K562 (cell line): Measurements from ENCODE around the gene NFKBIB. TPM values are rescaled to one million over a fixed set of nuclear protein-coding genes. Genes with fewer than 3 reads are reported as not detected.

Experiments
- ATAC-seq: fragments of 200-7000 bp; cut with Tn5 transposase; 3 replicates; pipeline ENCODE4 v1.9.1; 2020; ENCODE audit warnings: moderate library complexity
- BruUV-seq: library from RNA; stranded (reverse); fragments of 400-500 nt; replicated peaks from 2 replicates; lab custom pipeline; 2021; lab: Mats Ljungman, UMichigan
- CTCF ChIA-PET: fragments of 300-600 bp; formaldehyde crosslinking; extraction: SDS; loops from one replicate; lab custom pipeline; 2021; ENCODE audit warnings: low intra/inter-chr PET ratio; lab: Yijun Ruan, JAX
- POLR2A ChIA-PET: fragments of 300-600, 350-650 bp; sonication (Branson Sonifier 250); formaldehyde crosslinking; extraction: SDS; loops from one replicate; lab custom pipeline; 2021; ENCODE audit warnings: antibody characterized with exemption, inconsistent platforms; lab: Yijun Ruan, JAX
- DNase-seq, 4 experiments: peaks; one replicate each; pipeline versions ENCODE4 v3.0.0 to v3.0.0-alpha.2; 2011 to 2018; ENCODE audit warnings: low spot score in 3 of 4, mixed read lengths in 3 of 4; ENCODE audit errors: extremely low read depth in 1 of 4
- FAIRE-seq: peaks from 2 replicates; lab custom pipeline; 2011; peaks lifted over from hg19 to GRCh38; lab: Jason Lieb, UNC
- H2AFZ ChIP-seq: 2 replicates; pipeline ENCODE4 v1.6.0; 2011; ENCODE audit warnings: low read depth, low read length, control low read depth, inconsistent platforms
- H3K27ac ChIP-seq: fragments of 200-600 bp; 3 replicates; pipeline ENCODE4 v1.8.0; 2011; ENCODE audit warnings: low read depth, mild to moderate bottlenecking, control low read depth, inconsistent platforms, low read length, moderate library complexity, mixed read lengths; ENCODE audit errors: extremely low read depth
- H3K27me3 ChIP-seq, 2 experiments: fragments of 300-600 bp in 1 of 2; 2 replicates in 1 of 2; 3 replicates in 1 of 2; pipeline versions ENCODE4 v1.6.0 to v1.8.0; 2011; ENCODE audit warnings: inconsistent platforms in 2 of 2, low read length in 2 of 2, mild to moderate bottlenecking in 1 of 2, mixed read lengths in 1 of 2, moderate library complexity in 1 of 2; ENCODE audit not compliant: control insufficient read depth in 2 of 2, insufficient read depth in 2 of 2
- H3K36me3 ChIP-seq: fragments of 300-600 bp; 3 replicates; pipeline ENCODE4 v1.8.0; 2011; ENCODE audit warnings: mild to moderate bottlenecking, low read length, inconsistent platforms; ENCODE audit not compliant: control insufficient read depth, insufficient read depth
- H3K4me1 ChIP-seq, 2 experiments: fragments of 200-600 bp in 1 of 2; replicated peaks in 1 of 2; 2 replicates in 1 of 2; 3 replicates in 1 of 2; pipeline versions ENCODE4 v1.5.1 to v1.8.0; 2011; ENCODE audit warnings: inconsistent platforms in 2 of 2, low read length in 2 of 2, mild to moderate bottlenecking in 1 of 2, mixed read lengths in 1 of 2, moderate library complexity in 1 of 2; ENCODE audit not compliant: control insufficient read depth in 2 of 2, insufficient read depth in 2 of 2
- H3K4me2 ChIP-seq: 2 replicates; pipeline ENCODE4 v1.6.1; 2011; ENCODE audit warnings: low read length, control low read depth, inconsistent platforms, mixed read lengths; ENCODE audit not compliant: insufficient read depth
- H3K4me3 ChIP-seq: fragments of 200-600 bp; sonication (generic), shearing (Covaris generic); 2 replicates; pipeline ENCODE4 v1.5.1; 2016; ENCODE audit warnings: control low read depth, inconsistent platforms
- H3K79me2 ChIP-seq: fragments of 200-600 bp; 3 replicates; pipeline ENCODE4 v1.8.0; 2011; ENCODE audit warnings: low read length, inconsistent platforms; ENCODE audit not compliant: control insufficient read depth, insufficient read depth
- H3K9ac ChIP-seq, 2 experiments: 2 replicates each; pipeline versions ENCODE4 v1.6.0 to v1.6.1; 2011; ENCODE audit warnings: low read depth in 2 of 2, low read length in 2 of 2, control low read depth in 1 of 2, inconsistent platforms in 1 of 2, mild to moderate bottlenecking in 1 of 2, mixed read lengths in 1 of 2; ENCODE audit not compliant: insufficient read depth in 1 of 2
- H3K9me1 ChIP-seq: one replicate; pipeline ENCODE4 v1.6.0; 2011; ENCODE audit warnings: inconsistent platforms, mild to moderate bottlenecking, low read length, moderate library complexity; ENCODE audit not compliant: control insufficient read depth, insufficient read depth
- H3K9me3 ChIP-seq: replicated peaks from 2 replicates; pipeline ENCODE4 v1.5.1; 2011; ENCODE audit warnings: low read depth, low read length, inconsistent platforms; ENCODE audit not compliant: control insufficient read depth, insufficient read depth
- H4K20me1 ChIP-seq: replicated peaks from 2 replicates; pipeline ENCODE4 v1.6.1; 2011; ENCODE audit warnings: low read length, inconsistent platforms, mixed read lengths; ENCODE audit not compliant: control insufficient read depth, insufficient read depth
- BCL6 ChIP-seq: fragments of 250-450 bp; sonication (Bioruptor Pico); IDR thresholded peaks from 2 replicates; pipeline ENCODE4 v1.4.0; 2020
- C11orf30 ChIP-seq: fragments of 450-650 bp; IDR thresholded peaks from 2 replicates; pipeline ENCODE4 v1.6.1; 2016; ENCODE audit warnings: low read depth, mild to moderate bottlenecking
- CEBPZ ChIP-seq: fragments of 150-350 bp; IDR thresholded peaks from 2 replicates; pipeline ENCODE4 v1.6.1; 2014; ENCODE audit warnings: low read depth, mild to moderate bottlenecking, low read length, borderline replicate concordance
- EP400 ChIP-seq: fragments of 450-650 bp; IDR thresholded peaks from 2 replicates; pipeline ENCODE4 v1.6.1; 2017; ENCODE audit warnings: antibody characterized with exemption, mild to moderate bottlenecking, moderate library complexity
- POLR2AphosphoS5 ChIP-seq: IDR thresholded peaks from 2 replicates; pipeline ENCODE4 v1.6.1; 2011; ENCODE audit warnings: mild to moderate bottlenecking, low read depth, low read length, moderate library complexity; ENCODE audit not compliant: control insufficient read depth, insufficient read depth
- SMARCA4 ChIP-seq: fragments of 450-650 bp; IDR thresholded peaks from 2 replicates; pipeline ENCODE4 v1.6.1; 2016
- ZFP30 ChIP-seq: fragments of 250-450 bp; sonication (Bioruptor Pico); IDR thresholded peaks from 2 replicates; pipeline ENCODE4 v1.8.0; 2022; ENCODE audit warnings: moderate library complexity, mild to moderate bottlenecking, inconsistent platforms, borderline replicate concordance
- ZNF75A ChIP-seq: fragments of 450-650 bp; formaldehyde crosslinking; IDR thresholded peaks from 2 replicates; pipeline ENCODE4 v1.4.0; 2020; ENCODE audit warnings: mild to moderate bottlenecking
- ZNF766 ChIP-seq: fragments of 200-800 bp; sonication (Bioruptor generic); conservative IDR thresholded peaks from 2 replicates; pipeline ENCODE4 v1.6.1; 2016; ENCODE audit warnings: missing genetic modification characterization, missing compliant biosample characterization
- WGBS: fragments of 100-300 bp; shearing (Covaris generic); methylation state at CpG from one replicate; pipeline ENCODE4 v1.1.6; 2016; ENCODE audit warnings: low coverage, mixed read lengths; ENCODE audit not compliant: insufficient coverage; ENCODE audit errors: missing lambda C conversion rate; 5-methylcytosine and 5-hydroxymethylcytosine counted together
- in situ Hi-C: fragments of 300-500 bp; cut with MboI; formaldehyde crosslinking; loops from 4 replicates; pipeline ENCODE4 v1.15.0; 2018; ENCODE audit warnings: inconsistent platforms, mixed read lengths
- intact Hi-C: fragments of 100-400 bp; cut with micrococcal nuclease; formaldehyde crosslinking; loops from 2 replicates; pipeline ENCODE4 v1.14.2; 2022
- polyA plus RNA-seq, 8 experiments: library from polyadenylated mRNA; depleted of rRNA in 4 of 8; stranded (reverse) in 5 of 8; unstranded in 3 of 8; fragments of >200 nt; fragmentation: Nextera tagmentation in 2 of 8; fragmentation: Illumina TruSeq in 1 of 8; extraction: Ambion mirVana in 2 of 8; extraction: Trizol in 1 of 8; gene quantifications; 2 replicates each; pipeline versions ENCODE4 v1.2.1 to v1.2.3, GENCODE V29; 2011 to 2014; ENCODE audit warnings: inconsistent platforms in 1 of 8, missing spikeins in 1 of 8
- total RNA-seq, 7 experiments: library from RNA; depleted of rRNA in 6 of 7; stranded (reverse); fragments of >200 nt in 6 of 7; fragmentation: Illumina TruSeq in 2 of 7; extraction: Trizol in 2 of 7; gene quantifications; 2 replicates each; pipeline versions ENCODE4 v1.2.1 to v1.2.3, GENCODE V29; 2011 to 2021; ENCODE audit warnings: low replicate concordance in 1 of 7
- TF ChIP-seq, protein P1 (sequence below): sonication (generic); formaldehyde crosslinking; IDR thresholded peaks from 2 replicates; pipeline ENCODE4 v1.8.0; 2022; ENCODE audit warnings: mild to moderate bottlenecking, missing genetic modification reagents
- TF ChIP-seq, protein P2 (sequence below): sonication (generic); formaldehyde crosslinking; IDR thresholded peaks from 2 replicates; pipeline ENCODE4 v1.8.0; 2022; ENCODE audit warnings: mild to moderate bottlenecking, missing genetic modification reagents

Gene NFKBIB
- total and polyA plus RNA-seq, 9 of the 15 experiments (the other 6 are each of a cell fraction or from before 2014, with no cell fraction given): 1.5 to 44.9 (median 10.4) TPM

DNA sequence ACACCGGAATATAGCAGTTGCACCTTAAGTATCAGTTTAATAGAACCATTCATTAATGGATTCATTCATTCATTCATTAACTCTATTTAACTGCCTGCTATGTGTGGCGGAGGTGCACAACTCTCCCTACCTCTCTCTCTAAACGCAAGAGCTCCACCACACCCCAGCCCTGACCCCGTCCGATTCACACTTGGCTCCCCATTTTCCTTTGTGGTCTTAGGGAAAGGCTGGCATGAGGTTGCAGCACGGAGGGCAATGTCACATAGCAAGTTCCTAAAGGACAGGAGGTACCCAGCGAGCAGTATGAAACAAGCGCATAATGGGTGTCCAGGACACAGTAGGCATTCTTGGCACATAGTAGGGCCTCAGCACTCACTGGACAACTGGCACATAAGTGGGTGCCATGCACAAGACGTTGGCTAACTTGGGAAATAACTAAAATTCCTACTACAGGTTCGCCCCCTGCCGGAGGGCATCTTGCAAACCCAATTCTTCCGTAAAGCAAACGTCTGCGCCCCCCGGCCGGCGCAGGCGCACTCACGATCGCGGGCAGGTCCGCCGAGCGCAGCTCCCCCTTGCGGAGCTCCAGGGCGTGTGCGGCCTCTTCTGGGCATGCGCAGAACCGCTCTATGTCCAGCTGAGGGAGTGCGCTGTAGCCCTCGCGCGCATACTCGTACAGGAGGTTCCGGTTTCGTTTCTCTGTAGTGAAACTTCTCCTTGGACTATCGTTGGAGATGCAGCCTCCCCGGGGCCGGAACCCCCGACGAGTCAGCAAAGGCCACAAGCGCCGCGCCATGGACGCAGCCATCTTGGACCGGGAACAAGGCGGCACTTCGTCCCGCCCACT lies 30.4 kb downstream of the NFKBIB start, which contains the start of gene SARS2 (continued):
- TF ChIP-seq, protein P1, sequence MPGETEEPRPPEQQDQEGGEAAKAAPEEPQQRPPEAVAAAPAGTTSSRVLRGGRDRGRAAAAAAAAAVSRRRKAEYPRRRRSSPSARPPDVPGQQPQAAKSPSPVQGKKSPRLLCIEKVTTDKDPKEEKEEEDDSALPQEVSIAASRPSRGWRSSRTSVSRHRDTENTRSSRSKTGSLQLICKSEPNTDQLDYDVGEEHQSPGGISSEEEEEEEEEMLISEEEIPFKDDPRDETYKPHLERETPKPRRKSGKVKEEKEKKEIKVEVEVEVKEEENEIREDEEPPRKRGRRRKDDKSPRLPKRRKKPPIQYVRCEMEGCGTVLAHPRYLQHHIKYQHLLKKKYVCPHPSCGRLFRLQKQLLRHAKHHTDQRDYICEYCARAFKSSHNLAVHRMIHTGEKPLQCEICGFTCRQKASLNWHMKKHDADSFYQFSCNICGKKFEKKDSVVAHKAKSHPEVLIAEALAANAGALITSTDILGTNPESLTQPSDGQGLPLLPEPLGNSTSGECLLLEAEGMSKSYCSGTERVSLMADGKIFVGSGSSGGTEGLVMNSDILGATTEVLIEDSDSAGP: no peak
- no peak for TF ChIP-seq SMARCA4

- peak; percentile 100 for FAIRE-seq
- under 1% methylated on average over 38 of the region's 40 CpGs for WGBS
- in situ Hi-C loops (no loop called here), intact Hi-C loops (loop anchor here (1.0 to 10.0 kb wide), 6 partner anchors 32 to 416 kb away; partner anchors contain the start of genes ECH1, NFKBIB and SIRT2)
- Histone ChIP-seq H3K4me2 (peak within 1 kb of the TSS; percentile 100), H3K9me1 (no peaks in the 10 kb centered on the region), H3K9ac (peak within 1 kb of the TSS; percentile 91 to 98), H2AFZ (peak within 1 kb of the TSS; percentile 99), H3K27me3 (no peaks in the 10 kb centered on the region), H3K4me1 (peaks cover 0 to 18% of the 10 kb centered on the region in 2 experiments; a peak in 3 of 5 replicates), H3K4me3 (peak within 1 kb of the TSS; percentile 71), H3K27ac (peak within 1 kb of the TSS; percentile 92), H4K20me1 (no peaks in the 10 kb centered on the region; the same call in 1 of the 2 replicates), H3K9me3 (peaks cover 18% of the 10 kb centered on the region), H3K36me3 (peaks cover 36% of the 10 kb centered on the region), H3K79me2 (peaks cover 57% of the 10 kb centered on the region)
- DNase-seq: peak; percentile 98 to 100 (median 100)
- ATAC-seq: peak; percentile 99
- POLR2A ChIA-PET: interaction anchor here (0.6 to 1.6 kb wide), 10 partner anchors 9 to 335 kb away, joined by 3 to 5 read pairs (median 4); partner anchors contain the start of genes ECH1, HNRNPL and RINL
- BruUV-seq: TSS peak; percentile 83
- CTCF ChIA-PET: interaction anchor here (0.8 to 2.6 kb wide), 7 partner anchors 80 to 528 kb away, joined by 3 to 16 read pairs (median 9); partner anchors contain the start of genes FAM98C and HNRNPL
- TF ChIP-seq, protein P2, sequence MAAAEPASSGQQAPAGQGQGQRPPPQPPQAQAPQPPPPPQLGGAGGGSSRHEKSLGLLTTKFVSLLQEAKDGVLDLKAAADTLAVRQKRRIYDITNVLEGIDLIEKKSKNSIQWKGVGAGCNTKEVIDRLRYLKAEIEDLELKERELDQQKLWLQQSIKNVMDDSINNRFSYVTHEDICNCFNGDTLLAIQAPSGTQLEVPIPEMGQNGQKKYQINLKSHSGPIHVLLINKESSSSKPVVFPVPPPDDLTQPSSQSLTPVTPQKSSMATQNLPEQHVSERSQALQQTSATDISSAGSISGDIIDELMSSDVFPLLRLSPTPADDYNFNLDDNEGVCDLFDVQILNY (CRISPR knock-in tag): no peak
- no peak for TF ChIP-seq BCL6 (CRISPR knock-in tag)
- TF ChIP-seq CEBPZ: peak; percentile 74; the same call in 1 of the 2 replicates
- TF ChIP-seq C11orf30: peak; percentile 67
- TF ChIP-seq EP400: peak; percentile 58
- no peak for TF ChIP-seq ZNF75A (CRISPR knock-in tag)
- TF ChIP-seq ZNF766 (CRISPR knock-in tag): no peak
- peak; percentile 85 for TF ChIP-seq POLR2AphosphoS5
- TF ChIP-seq ZFP30 (CRISPR knock-in tag): no peak
Measured at GRCh38 chr19:38930776-38931520, 31.2 kb downstream of the NFKBIB start, which contains the start of gene MRPS12. MRPS12 (plus strand) TSS chr19:38930944; CDS start chr19:38931295, 351 bp downstream.
